Superior temporal gyrus (tissue), 1 donor: ENCODE measurements around the gene CHN2.

Source experiments
- DNase-seq: peaks from one replicate; pipeline ENCODE4 v3.0.0-alpha.2; 2016; ENCODE audit errors: extremely low spot score

CHN2 gene

DNA sequence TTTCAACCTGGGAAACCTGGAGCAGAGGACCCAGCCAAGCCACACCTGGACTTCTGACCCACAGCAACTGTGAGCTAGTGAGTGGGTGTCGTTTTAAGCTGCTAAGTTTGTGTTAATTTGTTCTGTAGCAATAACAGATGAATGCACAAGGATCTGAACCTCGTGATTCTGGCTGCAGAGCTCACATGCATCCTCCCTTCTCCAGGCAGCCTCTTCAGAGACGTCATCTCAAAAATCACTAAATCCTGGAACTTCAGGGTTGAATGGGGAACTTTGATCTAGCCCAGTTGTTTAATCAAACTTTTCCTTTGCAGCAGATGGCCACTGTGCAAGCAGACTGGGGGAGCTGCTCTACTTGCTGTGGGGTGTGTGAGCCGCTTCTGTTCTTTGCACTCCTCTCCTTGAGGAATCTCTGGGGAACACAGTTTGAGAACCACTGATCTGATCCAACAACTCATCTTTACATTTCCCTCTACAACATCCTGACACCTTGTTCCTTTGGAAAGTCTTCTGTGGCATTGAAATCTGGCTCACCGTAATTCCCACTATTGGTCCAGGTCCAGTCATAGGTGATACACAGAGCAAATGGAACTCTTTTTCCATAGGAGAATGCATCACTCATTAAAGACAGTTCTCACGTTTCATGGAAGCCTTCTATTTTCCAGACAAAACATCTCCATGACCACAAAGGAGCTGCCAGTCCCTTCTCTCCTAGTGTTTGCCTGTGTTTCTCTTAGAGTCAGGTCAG is 90.3 kb downstream of the CHN2 start:
- DNase-seq = no peak

DNA sequence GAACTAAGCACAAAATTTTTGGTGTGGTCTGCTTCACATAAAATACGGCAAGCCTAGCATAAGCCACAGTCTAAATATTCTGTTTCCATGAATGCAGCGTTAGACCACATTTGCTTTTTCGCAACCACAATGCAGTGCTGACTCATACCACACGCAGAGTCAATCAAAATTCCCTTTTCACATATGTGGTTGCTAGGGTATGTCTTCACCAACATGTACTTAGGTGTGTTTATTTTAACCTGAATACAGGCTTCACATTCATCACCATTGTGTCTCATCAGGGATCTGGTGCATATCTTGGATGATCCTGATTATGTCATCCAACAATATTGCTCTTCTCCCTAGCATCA is 90.8 kb downstream of the CHN2 start:
- DNase-seq = no peak

DNA sequence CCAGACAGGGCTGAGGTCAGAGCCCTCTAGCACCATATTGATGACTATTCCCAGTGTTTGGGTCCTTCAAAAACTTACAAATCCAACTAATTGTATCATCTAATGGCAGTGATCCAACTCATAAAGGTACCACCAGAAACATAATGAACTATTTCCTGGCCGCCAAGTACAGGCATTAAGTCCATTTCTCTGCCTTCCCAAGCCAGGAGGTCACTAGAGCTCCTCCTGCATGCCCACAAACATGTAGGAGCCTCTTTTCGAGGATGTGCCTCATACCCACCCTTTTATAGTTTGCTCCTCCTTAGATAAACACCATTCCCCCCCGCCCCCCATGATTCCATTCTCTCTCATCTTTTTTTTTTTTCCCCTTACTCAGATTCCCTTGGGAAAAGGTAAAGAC is 91.3 kb downstream of the CHN2 start:
- no peak for DNase-seq

DNA sequence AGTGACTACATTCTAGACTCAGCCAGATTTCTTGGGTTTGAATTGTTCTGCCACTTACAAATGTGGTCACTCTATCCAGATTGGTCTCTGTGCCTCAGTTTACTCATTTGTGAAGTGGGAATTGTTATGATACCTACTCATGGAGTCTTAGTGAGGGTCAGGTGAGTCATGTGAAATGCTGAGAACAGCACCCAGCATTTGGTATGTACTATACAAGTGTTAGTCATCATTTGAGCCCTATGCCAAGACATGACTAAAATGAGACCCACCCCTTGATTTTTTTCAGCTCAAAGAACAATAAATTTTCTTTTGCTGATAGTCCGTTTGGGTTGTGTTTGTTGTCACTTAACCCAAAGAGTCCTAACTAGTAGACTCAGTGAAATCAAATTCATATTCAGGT is 92.8 kb downstream of the CHN2 start:
- DNase-seq = no peak

DNA sequence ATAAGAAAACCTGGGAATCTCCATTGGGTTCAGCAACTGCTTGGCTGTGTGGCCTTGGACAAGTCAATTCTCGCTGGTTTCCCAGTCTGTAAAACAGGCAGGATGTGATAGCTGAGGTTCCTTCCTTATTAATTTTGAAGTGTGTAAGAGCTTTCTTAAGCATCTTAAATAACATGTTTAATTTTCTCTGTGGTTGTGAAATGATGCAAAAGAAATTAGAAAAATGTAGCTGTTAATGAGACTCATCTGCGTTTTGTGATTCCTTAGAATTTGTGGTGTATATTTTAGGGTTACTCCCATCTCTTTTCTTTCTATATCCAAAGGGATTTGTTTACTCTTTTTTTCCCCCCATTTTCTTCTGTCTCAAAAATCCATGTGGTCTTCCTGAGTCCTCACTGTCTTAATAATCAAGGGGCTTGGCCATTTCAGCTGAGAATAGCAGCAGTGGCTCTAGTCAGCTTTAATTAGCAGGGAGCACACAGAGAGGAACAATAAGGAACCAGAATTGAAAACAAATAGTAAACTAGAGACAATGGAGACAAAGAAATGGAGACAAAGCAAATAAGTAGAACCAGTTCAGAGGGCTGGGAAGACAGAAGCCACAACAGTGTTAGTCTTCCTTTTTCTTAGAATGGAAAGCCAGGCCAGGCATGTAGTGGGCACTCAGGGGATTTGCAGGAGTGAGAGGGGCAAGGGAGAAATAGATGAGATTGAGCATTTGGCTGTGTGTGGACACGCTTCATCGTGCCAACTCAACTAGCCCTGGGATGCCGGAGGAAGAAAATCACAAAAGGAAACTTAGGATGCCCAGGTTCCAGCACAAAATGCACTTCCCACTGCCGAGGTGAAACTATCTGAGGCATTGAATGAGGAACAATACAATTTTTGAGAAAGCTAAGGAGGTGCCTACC is 93.9 kb downstream of the CHN2 start:
- peak; percentile 82 for DNase-seq

DNA sequence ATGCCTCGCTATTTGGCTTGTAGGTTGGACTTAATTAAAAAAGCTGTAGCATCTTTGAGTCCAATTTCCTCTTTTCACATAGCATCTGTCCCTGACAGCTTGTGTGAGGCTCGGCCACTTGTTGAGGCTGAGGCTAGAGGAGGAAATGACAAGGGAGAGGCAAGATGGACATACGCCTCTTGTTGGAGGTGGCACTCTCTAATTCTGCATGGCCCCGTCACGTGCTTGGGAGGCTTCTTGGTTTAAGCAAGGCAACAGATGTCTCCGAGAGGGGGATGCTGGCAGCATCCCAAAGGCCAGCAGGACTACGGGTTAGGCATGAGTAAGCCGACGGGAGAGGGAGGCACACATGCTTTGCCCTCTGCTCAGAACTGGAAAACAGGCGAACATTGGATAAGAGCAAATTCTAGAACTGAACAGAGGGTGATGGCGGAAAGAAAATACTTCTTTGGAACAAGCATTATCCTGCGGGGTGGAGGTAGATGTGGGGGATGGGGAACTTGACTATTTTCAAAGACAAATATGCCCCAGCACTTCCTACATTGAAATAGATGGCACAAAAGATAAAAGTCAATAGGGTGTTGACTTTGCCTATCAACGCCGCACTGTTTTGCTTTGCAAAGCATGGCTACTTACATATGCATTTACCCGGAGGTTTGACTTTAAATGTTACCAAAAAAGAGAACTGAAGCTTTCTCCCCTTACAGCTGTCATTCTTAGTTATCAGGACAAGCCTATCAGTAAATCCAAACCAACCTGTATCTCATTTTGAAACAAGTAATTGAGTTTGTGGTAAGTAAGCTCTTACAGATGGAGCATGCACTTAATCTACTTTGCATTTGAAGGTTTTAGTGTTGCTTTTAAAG is 94.8 kb downstream of the CHN2 start:
- peak; percentile 64 for DNase-seq

- DNase-seq = no peak
Measured at GRCh38 chr7:29290829-29291228, 96.3 kb downstream of the CHN2 start.

GRCh38 chr7:29291723-29292618 is 97.4 kb downstream of the CHN2 start:
- no peak for DNase-seq

DNA sequence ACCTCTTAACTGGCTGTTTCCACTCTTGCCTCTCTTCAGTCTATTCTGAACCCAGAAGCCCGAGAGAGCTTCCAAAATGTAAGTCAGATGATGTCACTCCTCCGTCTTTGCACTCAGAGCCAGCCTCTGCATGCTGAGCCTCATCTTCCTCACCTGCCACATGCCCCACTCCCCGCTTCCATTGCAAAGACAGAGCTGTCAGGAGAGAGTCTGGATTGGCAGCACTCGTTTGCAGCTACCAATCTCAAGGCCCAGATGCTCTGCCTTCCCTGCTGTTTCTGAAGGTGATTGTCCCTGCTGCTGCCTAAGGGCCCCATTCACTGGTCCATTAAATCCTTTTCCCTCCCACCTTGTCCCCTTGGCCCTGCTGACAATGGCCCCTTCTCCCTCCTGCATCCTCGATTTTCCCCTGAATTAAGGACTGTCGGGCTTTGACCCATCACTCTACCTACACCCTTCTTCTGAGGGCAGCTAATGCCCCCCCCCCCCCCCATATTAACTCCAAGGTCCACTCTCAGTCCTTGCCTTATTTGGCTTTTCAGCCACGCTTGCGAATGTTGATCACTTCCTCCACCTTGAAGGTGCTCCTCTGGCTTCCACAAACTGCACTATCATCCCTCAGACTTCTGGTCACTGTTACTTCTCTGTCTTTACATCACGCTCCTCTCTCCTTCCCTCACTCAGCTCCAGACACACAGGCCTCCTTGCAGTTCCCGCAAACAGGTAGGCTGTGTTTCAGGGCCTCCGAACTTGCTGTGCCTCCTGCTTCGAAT is 98.5 kb downstream of the CHN2 start:
- no peak for DNase-seq

- DNase-seq = no peak
Measured at GRCh38 chr7:29296421-29296820, 101.8 kb downstream of the CHN2 start.

DNA sequence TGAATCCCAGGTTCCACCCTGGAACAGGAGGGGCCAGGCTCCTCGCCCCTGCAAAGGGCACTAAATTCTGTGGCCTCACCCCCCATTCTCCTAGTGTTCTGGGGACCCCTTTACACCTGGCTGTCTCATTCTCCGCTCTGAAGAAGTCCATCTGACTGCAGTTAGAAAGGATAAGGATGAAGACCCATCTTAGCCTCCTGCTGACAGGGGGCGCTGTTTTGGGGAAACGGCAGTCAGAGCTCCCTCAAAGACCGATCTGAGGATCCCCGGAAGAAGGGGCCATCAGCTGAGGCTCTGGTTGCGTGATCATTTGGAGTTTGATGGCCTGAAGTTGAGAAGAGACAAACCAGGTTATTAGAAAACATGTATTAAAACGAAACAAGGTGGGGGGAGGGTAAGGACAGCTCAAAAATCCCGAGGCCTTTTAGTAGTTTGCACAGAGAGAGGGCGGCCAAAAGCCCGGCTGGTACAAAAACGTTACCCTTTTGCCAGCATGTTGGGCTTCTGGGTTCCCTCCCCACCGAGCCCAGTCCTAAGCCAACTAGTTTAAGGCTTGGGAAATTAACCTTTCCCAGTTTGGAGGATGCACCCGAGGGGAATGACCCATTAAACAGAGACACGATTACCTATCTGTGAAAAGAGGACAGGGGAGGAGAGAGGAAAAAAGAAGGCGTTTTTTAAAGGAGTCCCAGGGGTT is 102.8 kb downstream of the CHN2 start:
- no peak for DNase-seq

GRCh38 chr7:29299086-29299485 is 104.5 kb downstream of the CHN2 start:
- DNase-seq = no peak

- DNase-seq = no peak
Measured at GRCh38 chr7:29300026-29300480, 105.5 kb downstream of the CHN2 start.

DNA sequence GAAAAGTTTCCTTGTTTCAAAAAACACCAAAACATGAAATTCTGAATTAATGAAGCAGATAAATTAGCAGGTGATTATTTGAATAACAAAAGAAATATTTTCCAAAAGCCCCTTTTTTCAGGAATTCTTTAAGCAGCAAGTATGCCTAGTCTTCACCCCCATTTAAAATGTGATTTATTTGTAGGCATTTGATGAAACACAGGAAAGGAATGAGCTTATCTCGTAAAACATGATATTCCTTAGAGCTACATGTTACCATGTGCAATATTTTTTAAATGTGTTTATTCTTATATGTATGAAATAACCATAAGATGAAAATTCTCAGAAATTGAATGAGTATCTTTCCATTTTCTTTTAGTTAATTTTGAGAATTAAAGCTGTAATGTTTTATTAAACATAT is 106.1 kb downstream of the CHN2 start:
- no peak for DNase-seq

DNA sequence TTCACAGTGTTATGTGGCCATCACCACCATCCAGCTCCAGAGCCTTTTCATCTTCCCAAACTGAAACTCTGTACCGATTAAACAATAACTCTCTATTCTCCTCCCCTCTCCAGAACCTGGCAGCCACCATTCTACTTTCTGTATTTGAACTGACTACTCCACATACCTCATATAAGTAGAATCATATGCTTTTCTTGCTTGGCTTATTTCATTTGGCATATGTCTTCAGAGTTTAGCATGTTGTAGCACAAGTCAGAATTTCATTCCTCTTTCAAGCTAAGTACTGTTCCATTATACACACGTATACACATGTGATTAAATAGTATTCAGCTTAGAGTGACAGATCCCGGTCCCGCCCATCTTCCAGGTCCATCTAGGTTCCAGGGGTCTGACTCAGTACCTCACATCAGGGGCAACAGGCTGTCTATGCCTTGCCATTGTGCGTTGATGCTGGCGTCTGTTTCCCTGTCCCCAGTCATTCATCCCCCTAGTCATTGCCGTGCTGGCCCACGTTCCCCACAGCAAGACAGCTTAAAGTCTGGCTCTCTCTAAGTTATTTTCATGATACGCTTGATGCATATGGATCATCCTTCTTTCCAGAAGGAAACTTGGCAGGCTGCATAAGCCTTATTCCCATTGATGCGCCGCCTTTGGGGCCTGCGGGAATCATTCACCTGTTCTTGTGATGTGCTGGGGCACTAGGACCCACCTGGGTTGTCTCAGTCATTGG is 108.3 kb downstream of the CHN2 start:
- no peak for DNase-seq

GRCh38 chr7:29304756-29305155 is 110.2 kb downstream of the CHN2 start:
- DNase-seq = no peak

DNA sequence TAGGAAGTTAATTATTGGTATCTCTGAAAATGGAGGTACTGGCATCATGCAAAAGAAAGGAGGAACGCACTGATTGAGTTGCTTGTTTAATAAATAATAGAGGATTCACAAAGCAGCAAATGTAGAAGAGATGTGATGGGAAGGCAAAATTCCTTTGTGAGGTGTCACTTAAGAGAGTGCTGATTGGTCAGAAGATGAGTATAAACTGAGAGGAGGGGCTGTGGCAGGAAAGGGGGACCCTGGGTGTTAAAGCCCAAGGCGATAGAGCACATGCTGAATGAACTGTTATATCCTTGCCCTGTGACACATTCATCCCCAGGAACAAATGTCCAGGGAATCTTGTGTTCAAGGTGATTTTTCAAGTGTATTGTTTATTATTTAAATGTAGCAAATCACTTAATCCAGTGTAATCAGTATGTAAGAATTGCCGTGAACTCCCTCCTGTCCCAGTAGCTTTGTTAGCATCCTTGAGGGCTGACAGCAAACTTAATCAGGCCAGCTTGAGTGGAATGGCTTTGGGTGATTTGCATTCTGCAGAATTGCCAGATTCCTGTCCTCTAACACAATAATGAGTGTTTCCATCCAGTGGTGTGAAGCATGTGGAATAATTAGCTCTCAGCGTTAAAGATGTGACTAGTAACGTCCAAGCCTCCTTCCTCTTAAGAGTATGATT is 111.9 kb downstream of the CHN2 start:
- no peak for DNase-seq

DNA sequence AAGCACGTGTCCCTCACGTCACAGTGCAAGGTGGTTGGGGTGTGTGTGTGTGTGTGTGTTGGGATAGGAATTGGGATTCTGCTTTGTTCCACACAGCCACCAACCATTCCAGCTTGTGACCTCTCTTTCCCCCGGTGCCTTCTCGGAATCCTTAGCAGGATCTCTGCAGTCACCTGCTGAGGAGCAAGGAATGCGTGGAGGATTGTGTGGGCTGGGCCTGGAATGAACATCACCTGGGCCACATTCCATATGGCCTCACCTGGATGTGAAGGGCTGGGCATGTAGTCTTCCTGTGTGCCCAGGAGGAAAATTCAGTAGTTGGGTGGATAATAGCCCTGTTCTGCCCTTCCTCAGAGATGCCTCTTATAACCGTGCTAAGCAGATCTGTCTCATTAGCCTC is 113.8 kb downstream of the CHN2 start:
- no peak for DNase-seq
